OCI-LY1 (cell line): Measurements from ENCODE around the gene C4orf54.

ENCODE experiments used
- H2AFZ ChIP-seq: fragments of 200-600 bp; sonication (generic), shearing (Covaris generic); 2 replicates; pipeline ENCODE4 v1.6.0; 2014; ENCODE audit warnings: antibody characterized with exemption, mild to moderate bottlenecking, low read length
- H3F3A ChIP-seq: fragments of 200-600 bp; sonication (generic), shearing (Covaris generic); 2 replicates; pipeline ENCODE4 v1.6.0; 2014; ENCODE audit warnings: mild to moderate bottlenecking, antibody characterized with exemption, low read length, moderate library complexity; ENCODE audit not compliant: insufficient read depth
- H3K27ac ChIP-seq: fragments of 200-600 bp; sonication (generic); 2 replicates; pipeline ENCODE4 v1.5.1; 2014; ENCODE audit warnings: low read length, mixed run types, mild to moderate bottlenecking, low read depth; ENCODE audit not compliant: poor library complexity, severe bottlenecking
- H3K27me3 ChIP-seq: fragments of 200-600 bp; sonication (generic); 2 replicates; pipeline ENCODE4 v1.6.0; 2014; ENCODE audit warnings: antibody characterized with exemption, mild to moderate bottlenecking, low read length, moderate library complexity; ENCODE audit not compliant: insufficient read depth
- H3K36me3 ChIP-seq: fragments of 200-600 bp; sonication (generic); 2 replicates; pipeline ENCODE4 v1.6.1; 2014; ENCODE audit warnings: mild to moderate bottlenecking, antibody characterized with exemption, low read length, moderate library complexity, mixed read lengths; ENCODE audit not compliant: insufficient read depth
- H3K4me1 ChIP-seq: fragments of 200-600 bp; sonication (generic); 2 replicates; pipeline ENCODE4 v1.5.1; 2014; ENCODE audit warnings: mild to moderate bottlenecking, low read length, moderate library complexity; ENCODE audit not compliant: insufficient read depth, severe bottlenecking
- H3K4me2 ChIP-seq: fragments of 200-600 bp; sonication (generic), shearing (Covaris generic); 2 replicates; pipeline ENCODE4 v1.6.1; 2014; ENCODE audit warnings: low read length
- H3K4me3 ChIP-seq: fragments of 200-600 bp; sonication (generic); 2 replicates; pipeline ENCODE4 v1.5.1; 2014; ENCODE audit warnings: low read length, low read depth, mild to moderate bottlenecking, mixed read lengths; ENCODE audit not compliant: poor library complexity, severe bottlenecking
- H3K79me2 ChIP-seq: fragments of 200-600 bp; shearing (Covaris generic); 2 replicates; pipeline ENCODE4 v1.6.1; 2016; ENCODE audit warnings: mixed run types, low read length, mixed read lengths; ENCODE audit not compliant: insufficient read depth
- H3K9ac ChIP-seq: fragments of 200-600 bp; sonication (generic), shearing (Covaris generic); 2 replicates; pipeline ENCODE4 v1.6.1; 2014; ENCODE audit warnings: mild to moderate bottlenecking, low read length, mixed read lengths
- H3K9me2 ChIP-seq: fragments of 200-600 bp; sonication (generic), shearing (Covaris generic); 2 replicates; pipeline ENCODE4 v1.6.1; 2014; ENCODE audit warnings: low read depth, mild to moderate bottlenecking, low read length, mixed read lengths
- H3K9me3 ChIP-seq: fragments of 200-600 bp; shearing (Covaris generic); 2 replicates; pipeline ENCODE4 v1.6.1; 2014; ENCODE audit warnings: low read length, mixed read lengths
- H4K20me1 ChIP-seq: fragments of 200-600 bp; sonication (generic), shearing (Covaris generic); 2 replicates; pipeline ENCODE4 v1.6.0; 2016; ENCODE audit warnings: mild to moderate bottlenecking, low read length; ENCODE audit not compliant: insufficient read depth
- CTCF ChIP-seq: fragments of 200-600 bp; sonication (generic), shearing (Covaris generic); IDR thresholded peaks from 2 replicates; pipeline ENCODE4 v1.5.1; 2017; ENCODE audit warnings: mild to moderate bottlenecking, antibody characterized with exemption, low read length, moderate library complexity, mixed read lengths
- EZH2 ChIP-seq: fragments of 200-600 bp; sonication (generic), shearing (Covaris generic); IDR thresholded peaks from 2 replicates; pipeline ENCODE4 v1.8.0; 2017; ENCODE audit warnings: borderline replicate concordance, mixed run types, mild to moderate bottlenecking, antibody characterized with exemption, low read length, moderate library complexity, mixed read lengths

The C4orf54 gene

GRCh38 chr4:99685234-99685633 is 27.6 kb upstream of the C4orf54 start:
- Histone ChIP-seq H3K9me3 (no peaks in the 10 kb centered on the region), H3K4me2 (no peak overlapping the region), H3K9ac (no peak overlapping the region), H3K9me2 (no peaks in the 10 kb centered on the region), H3K4me1 (no peaks in the 10 kb centered on the region), H3F3A (no peaks in the 10 kb centered on the region), H3K27me3 (no peaks in the 10 kb centered on the region), H3K79me2 (no peaks in the 10 kb centered on the region), H3K4me3 (no peak overlapping the region), H2AFZ (no peak overlapping the region), H3K27ac (no peak overlapping the region), H3K36me3 (no peaks in the 10 kb centered on the region), H4K20me1 (no peaks in the 10 kb centered on the region)
- no peak for TF ChIP-seq EZH2
- TF ChIP-seq CTCF, result no peak

- H3K27me3 ChIP-seq, result no peaks in the 10 kb centered on the region
- no peaks in the 10 kb centered on the region for H3K36me3 ChIP-seq
- TF ChIP-seq CTCF (no peak), EZH2 (no peak)
- no peaks in the 10 kb centered on the region for H3F3A ChIP-seq
- H3K9ac ChIP-seq, result no peak overlapping the region
- H3K9me2 ChIP-seq, result no peaks in the 10 kb centered on the region
- no peaks in the 10 kb centered on the region for H4K20me1 ChIP-seq
- no peak overlapping the region for H3K27ac ChIP-seq
- no peaks in the 10 kb centered on the region for H3K79me2 ChIP-seq
- H2AFZ ChIP-seq, result no peak overlapping the region
- H3K4me2 ChIP-seq, result no peak overlapping the region
- H3K4me1 ChIP-seq, result no peaks in the 10 kb centered on the region
- no peak overlapping the region for H3K4me3 ChIP-seq
- H3K9me3 ChIP-seq, result no peaks in the 10 kb centered on the region
Measured at GRCh38 chr4:99683895-99684294, 26.3 kb upstream of the C4orf54 start.

- TF ChIP-seq CTCF, result no peak
- TF ChIP-seq EZH2, result no peak
- Histone ChIP-seq H3K9me3 (no peaks in the 10 kb centered on the region), H3K9ac (no peak overlapping the region), H3F3A (no peaks in the 10 kb centered on the region), H3K4me2 (no peak overlapping the region), H3K4me1 (no peaks in the 10 kb centered on the region), H3K27ac (no peak overlapping the region), H3K9me2 (no peaks in the 10 kb centered on the region), H3K4me3 (no peak overlapping the region), H4K20me1 (no peaks in the 10 kb centered on the region), H3K27me3 (no peaks in the 10 kb centered on the region), H3K36me3 (no peaks in the 10 kb centered on the region), H2AFZ (no peak overlapping the region), H3K79me2 (no peaks in the 10 kb centered on the region)
Measured at GRCh38 chr4:99679976-99680375, 22.3 kb upstream of the C4orf54 start.
